Heart left ventricle (tissue), 13 donors: ENCODE data around the gene SORT1.

Source experiments
- CTCF ChIP-seq, 12 donors: fragments of 200-600 bp; sonication (generic) in 4 of 12; IDR thresholded peaks; one replicate each; pipeline versions ENCODE4 v1.5.0 to v1.8.0; 2018 to 2022; ENCODE audit warnings: antibody characterized with exemption in 12 of 12, mild to moderate bottlenecking in 5 of 12
- POLR2A ChIP-seq, 2 donors: fragments of 450-650 bp; IDR thresholded peaks; one replicate each; pipeline ENCODE4 v1.6.1; 2017; ENCODE audit warnings: antibody characterized with exemption in 2 of 2, mild to moderate bottlenecking in 2 of 2, moderate library complexity in 2 of 2
- donor health status: ischemic (EF 13 %, LVEDD 7.1; RV severe dilation, severe dysfunction).
- donor health status: DM: no; HTN: yes; CAD: no.
- donor health status: DM: no; HTN: no; CAD: no.
- donor health status: ischemic (EF 25% LVEDD 6.9; RV normal size, moderate dysfunction).
- donor health status: ischemic (EF 25% LVEDD 5.7; RV mildly dilated, moderate dysfunction).
- donor health status: ischemic (EF 35%, LVEDD 5.7; RV mildly dilated, moderate dysfunction).
- donor health status: nonischemic (EF 11% LVEDD 7.7; RV severe dilation, severe dysfunction).
- donor health status: DM: yes; HTN: yes; CAD: no.
- donor health status: PGD.
- donor health status: ischemic (EF 29% LVEDD 5.4; RV normal size, mild dysfunction).
- donor health status: nonischemic (EF 23%, LVEDD 6.1; RV moderate dilation, normal function).

GRCh38 chr1:109373126-109373525, 24.6 kb downstream of the SORT1 start:
- TF ChIP-seq CTCF (IDR thresholded peaks at IDR 0.05) (no peak), POLR2A (IDR thresholded peaks at IDR 0.05) (no peak)
